A549 treated with RU486 at 1 μM for 4 hours (cell line): ENCODE results near the gene NUP205. TPM values are rescaled to one million over a fixed set of nuclear protein-coding genes. Genes with fewer than 3 reads are reported as not detected.

Source experiments
- total RNA-seq: library from RNA; stranded (reverse); fragments of 200-300 nt; extraction: Qiagen RNA extraction; gene quantifications from 5 replicates; pipeline ENCODE4 v1.2.3, GENCODE V29; 2022; ENCODE audit warnings: low read depth

Gene NUP205, protein sequence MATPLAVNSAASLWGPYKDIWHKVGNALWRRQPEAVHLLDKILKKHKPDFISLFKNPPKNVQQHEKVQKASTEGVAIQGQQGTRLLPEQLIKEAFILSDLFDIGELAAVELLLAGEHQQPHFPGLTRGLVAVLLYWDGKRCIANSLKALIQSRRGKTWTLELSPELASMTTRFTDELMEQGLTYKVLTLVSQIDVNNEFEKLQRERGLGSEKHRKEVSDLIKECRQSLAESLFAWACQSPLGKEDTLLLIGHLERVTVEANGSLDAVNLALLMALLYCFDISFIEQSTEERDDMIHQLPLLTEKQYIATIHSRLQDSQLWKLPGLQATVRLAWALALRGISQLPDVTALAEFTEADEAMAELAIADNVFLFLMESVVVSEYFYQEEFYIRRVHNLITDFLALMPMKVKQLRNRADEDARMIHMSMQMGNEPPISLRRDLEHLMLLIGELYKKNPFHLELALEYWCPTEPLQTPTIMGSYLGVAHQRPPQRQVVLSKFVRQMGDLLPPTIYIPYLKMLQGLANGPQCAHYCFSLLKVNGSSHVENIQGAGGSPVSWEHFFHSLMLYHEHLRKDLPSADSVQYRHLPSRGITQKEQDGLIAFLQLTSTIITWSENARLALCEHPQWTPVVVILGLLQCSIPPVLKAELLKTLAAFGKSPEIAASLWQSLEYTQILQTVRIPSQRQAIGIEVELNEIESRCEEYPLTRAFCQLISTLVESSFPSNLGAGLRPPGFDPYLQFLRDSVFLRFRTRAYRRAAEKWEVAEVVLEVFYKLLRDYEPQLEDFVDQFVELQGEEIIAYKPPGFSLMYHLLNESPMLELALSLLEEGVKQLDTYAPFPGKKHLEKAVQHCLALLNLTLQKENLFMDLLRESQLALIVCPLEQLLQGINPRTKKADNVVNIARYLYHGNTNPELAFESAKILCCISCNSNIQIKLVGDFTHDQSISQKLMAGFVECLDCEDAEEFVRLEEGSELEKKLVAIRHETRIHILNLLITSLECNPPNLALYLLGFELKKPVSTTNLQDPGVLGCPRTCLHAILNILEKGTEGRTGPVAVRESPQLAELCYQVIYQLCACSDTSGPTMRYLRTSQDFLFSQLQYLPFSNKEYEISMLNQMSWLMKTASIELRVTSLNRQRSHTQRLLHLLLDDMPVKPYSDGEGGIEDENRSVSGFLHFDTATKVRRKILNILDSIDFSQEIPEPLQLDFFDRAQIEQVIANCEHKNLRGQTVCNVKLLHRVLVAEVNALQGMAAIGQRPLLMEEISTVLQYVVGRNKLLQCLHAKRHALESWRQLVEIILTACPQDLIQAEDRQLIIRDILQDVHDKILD (N-terminal part only)
- 44.1 to 51.5 TPM (median 49.8 TPM) in 5 replicates for total RNA-seq

DNA sequence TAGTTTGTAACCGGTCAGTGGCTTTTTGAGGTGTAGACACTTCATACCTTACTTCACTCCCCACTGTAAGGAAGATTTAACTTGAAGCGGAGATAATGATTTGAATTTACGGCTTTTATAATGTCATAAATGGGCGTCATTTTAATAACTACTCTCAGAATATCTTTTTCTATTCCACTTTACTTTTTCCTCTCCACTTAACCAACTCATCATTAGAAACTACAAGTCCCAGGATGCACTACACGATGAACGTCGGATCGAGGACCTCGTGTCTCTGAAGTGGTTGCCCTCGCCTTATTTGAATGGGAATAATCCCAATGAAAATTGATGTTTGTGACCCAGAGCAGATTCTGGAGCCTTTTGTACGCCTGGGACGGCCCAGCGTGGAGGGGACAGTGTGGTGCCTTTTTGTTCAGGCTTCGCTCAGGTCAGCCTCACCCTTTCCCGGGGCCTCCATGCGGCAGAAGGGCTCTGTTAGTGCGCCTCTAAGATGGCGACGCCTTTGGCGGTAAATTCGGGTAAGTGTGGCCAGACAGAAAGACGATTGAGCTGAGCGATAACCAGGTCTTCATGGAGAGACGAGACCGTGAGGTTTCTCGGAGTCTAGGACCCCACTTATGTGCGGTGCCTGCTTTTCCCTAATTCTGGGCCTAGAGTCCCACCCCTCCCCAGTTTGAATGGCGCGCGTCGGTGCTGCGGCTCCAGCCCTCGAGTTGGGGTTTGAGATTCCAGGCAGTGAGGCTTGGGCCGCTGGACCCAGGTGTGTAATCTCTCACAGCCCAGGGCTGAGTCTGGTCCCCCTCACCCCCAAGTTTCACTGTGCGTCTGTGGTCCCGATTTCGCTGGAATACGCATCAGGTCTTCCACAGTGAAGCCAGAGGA is at the start of gene NUP205:
Gene NUP205, plus strand, starts transcription at position 463 of the 882 bp plus-strand sequence. Its CDS starts 28 bp downstream, at position 491.

DNA sequence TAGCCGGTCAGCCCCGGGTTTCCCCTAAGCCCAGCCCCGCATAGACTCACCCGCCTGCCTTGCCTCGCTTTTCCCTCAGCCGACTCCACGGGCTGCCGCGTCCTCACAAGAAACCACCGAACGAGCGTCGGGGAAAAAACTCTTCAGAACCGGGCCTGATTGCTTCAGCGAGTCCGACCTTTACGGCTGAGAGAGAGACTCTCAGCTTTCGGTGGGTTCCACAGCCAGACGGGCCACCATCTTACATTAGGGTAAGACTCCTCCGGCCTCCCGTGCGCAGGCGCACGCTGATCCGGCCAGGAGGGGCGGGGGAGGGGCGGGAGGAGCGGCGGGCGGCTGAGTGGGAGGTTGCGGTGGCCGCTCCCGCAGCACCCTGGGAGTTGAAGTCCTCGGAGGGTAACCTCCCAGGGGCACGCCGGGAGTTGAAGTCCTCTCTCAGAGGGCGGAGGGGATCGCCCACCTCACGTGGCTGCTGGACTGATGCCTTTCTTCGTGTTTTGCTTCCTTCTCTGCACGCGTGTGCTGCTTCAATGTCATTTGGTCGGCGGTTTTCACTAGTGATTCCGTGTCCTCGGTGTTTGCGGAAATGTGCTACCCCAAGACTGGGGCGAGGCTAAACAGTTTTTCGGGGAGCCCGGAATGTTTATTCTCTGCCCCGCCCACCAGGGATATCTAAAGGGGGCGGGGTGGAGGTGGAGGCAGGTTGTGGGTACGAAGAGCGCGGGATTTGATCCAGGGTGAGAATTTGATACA is 47.7 kb upstream of the NUP205 start, which contains the start of gene CNOT4:
Gene CNOT4, minus strand, starts transcription at position 264 of the 753 bp plus-strand sequence. CDS start 71,771 bp downstream, outside the sequence.

DNA sequence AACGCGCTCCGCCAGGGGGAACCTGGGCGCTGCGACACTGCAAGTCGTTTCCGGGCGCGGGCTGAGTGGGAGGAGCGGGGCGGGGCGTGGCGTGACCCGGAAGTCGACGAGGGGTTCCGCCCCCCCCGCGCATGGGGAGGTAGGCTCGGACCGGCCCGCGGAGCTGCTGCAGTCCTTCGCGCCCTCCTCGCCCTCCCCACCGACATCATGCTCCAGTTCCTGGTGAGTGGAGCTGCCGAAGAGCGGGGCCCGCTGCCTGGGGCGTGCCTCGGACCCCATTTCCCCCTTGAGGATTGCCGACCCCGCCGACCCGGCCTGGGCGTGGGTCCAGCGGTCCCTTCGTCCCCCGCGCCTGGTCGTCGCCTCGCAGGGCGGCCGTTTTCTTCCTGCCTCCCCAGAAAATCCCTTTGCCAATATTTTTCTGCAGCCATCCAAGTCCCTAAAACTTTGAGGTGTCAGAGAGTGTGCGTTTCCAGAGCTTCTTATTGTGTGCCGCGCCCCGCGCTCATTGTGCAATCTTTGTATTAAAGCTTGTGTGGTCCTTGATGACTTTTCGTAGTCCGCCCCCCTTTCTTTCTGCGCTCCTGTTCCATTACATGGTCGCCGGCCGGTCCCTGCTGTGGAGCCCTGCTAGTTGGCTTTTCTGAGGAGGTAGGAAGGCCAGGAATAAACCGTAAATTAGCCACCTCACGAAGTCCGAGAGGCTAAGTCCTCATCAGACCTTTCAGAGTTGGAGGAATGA is 104.8 kb downstream of the NUP205 start, which contains the start of gene STMP1:
Gene STMP1, plus strand, starts transcription at position 142 of the 742 bp plus-strand sequence.

Other genes with a start within 250 kb of the NUP205 start
- 10.1 to 11.4 TPM (median 10.8 TPM) in 5 replicates for gene CNOT4, start 47.8 kb upstream of the NUP205 start, total RNA-seq
- gene STMP1, start 104.6 kb downstream of the NUP205 start, total RNA-seq: 25.6 to 34.2 TPM (median 30.5 TPM) in 5 replicates
- not detected in 5 replicates for gene SLC13A4, start 170.3 kb downstream of the NUP205 start, total RNA-seq
- gene FAM180A, start 190.9 kb downstream of the NUP205 start, total RNA-seq: not detected in 5 replicates